Endothelial cell (in vitro differentiated cells): ENCODE data around the gene RNU5B-1. TPM values are rescaled to one million over a fixed set of nuclear protein-coding genes. Genes with fewer than 3 reads are reported as not detected.

Experiments used
- DNase-seq: peaks from one replicate; pipeline ENCODE4 v3.0.0; 2021; ENCODE audit warnings: low spot score
- H3K27ac Mint-ChIP-seq: one replicate; pipeline ENCODE4 v1.8.0; 2021; ENCODE audit warnings: mixed read lengths, inconsistent platforms; ENCODE audit not compliant: unreplicated experiment
- H3K27me3 Mint-ChIP-seq: one replicate; pipeline ENCODE4 v1.8.0; 2021; ENCODE audit warnings: mild to moderate bottlenecking, moderate library complexity, mixed read lengths, inconsistent platforms; ENCODE audit not compliant: unreplicated experiment
- H3K36me3 Mint-ChIP-seq: one replicate; pipeline ENCODE4 v1.8.0; 2021; ENCODE audit warnings: mild to moderate bottlenecking, low read depth, mixed read lengths, inconsistent platforms; ENCODE audit not compliant: unreplicated experiment
- H3K4me1 Mint-ChIP-seq: one replicate; pipeline ENCODE4 v1.8.0; 2021; ENCODE audit warnings: mild to moderate bottlenecking, mixed read lengths, inconsistent platforms; ENCODE audit not compliant: unreplicated experiment
- H3K4me3 Mint-ChIP-seq: one replicate; pipeline ENCODE4 v1.8.0; 2021; ENCODE audit warnings: mild to moderate bottlenecking, mixed read lengths, inconsistent platforms; ENCODE audit not compliant: unreplicated experiment
- H3K9me3 Mint-ChIP-seq: one replicate; pipeline ENCODE4 v1.8.0; 2021; ENCODE audit warnings: mixed read lengths, inconsistent platforms; ENCODE audit not compliant: unreplicated experiment
- CTCF ChIP-seq: fragments of 200-600 bp; sonication (generic); IDR thresholded peaks from one replicate; pipeline ENCODE4 v1.5.0; 2021; ENCODE audit warnings: antibody characterized with exemption; ENCODE audit not compliant: unreplicated experiment
- total RNA-seq: library from RNA; stranded (reverse); fragmentation: NEBNext Ultra II Directional; extraction: Animal tissue kit (Norgen Biotek cat#: 25700); gene quantifications from one replicate; pipeline ENCODE4 v1.2.1, GENCODE V29; 2021; ENCODE audit not compliant: unreplicated experiment

RNU5B-1 gene
- total RNA-seq, 1 donor from 2014 or later, result not detected

GRCh38 chr15:65287520-65287855, 17.0 kb upstream of the RNU5B-1 start:
- Mint-ChIP-seq H3K9me3 (no peaks in the 10 kb centered on the region), H3K27me3 (peaks cover 3% of the 10 kb centered on the region), H3K36me3 (no peaks in the 10 kb centered on the region), H3K4me3 (peak overlapping the region; percentile 83), H3K4me1 (peaks cover 11% of the 10 kb centered on the region), H3K27ac (no peak overlapping the region)
- DNase-seq, result no peak
- no peak for TF ChIP-seq CTCF

- Mint-ChIP-seq H3K27ac (no peak overlapping the region), H3K36me3 (no peaks in the 10 kb centered on the region), H3K27me3 (no peaks in the 10 kb centered on the region), H3K9me3 (no peaks in the 10 kb centered on the region), H3K4me1 (peaks cover 11% of the 10 kb centered on the region), H3K4me3 (no peak overlapping the region)
- DNase-seq, result no peak
- no peak for TF ChIP-seq CTCF
These were observed 15.1 kb upstream of the RNU5B-1 start for GRCh38 chr15:65289261-65289854.

DNA sequence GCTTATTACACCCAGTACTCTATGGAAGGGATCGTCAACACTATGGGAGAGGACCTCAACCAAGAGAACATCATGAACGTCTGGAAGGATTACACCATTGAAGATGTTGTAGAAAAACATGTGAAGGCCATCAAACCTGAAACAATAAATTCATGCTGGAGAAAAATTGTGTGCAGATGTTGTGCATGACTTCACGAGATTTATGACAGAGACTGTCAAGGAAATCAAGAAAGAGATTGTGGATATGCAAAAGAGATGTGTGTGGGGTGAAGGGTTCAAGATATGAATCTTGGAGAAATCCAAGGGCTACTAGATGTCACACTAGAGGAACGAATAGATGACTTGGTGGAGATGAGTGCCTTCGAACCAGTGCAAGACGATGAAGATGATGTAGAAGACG, 14.2 kb upstream of the RNU5B-1 start:
- DNase-seq, result no peak
- Mint-ChIP-seq H3K9me3 (no peaks in the 10 kb centered on the region), H3K27me3 (no peaks in the 10 kb centered on the region), H3K4me3 (no peak overlapping the region), H3K4me1 (peaks cover 11% of the 10 kb centered on the region), H3K27ac (no peak overlapping the region), H3K36me3 (no peaks in the 10 kb centered on the region)
- TF ChIP-seq CTCF, result no peak

DNA sequence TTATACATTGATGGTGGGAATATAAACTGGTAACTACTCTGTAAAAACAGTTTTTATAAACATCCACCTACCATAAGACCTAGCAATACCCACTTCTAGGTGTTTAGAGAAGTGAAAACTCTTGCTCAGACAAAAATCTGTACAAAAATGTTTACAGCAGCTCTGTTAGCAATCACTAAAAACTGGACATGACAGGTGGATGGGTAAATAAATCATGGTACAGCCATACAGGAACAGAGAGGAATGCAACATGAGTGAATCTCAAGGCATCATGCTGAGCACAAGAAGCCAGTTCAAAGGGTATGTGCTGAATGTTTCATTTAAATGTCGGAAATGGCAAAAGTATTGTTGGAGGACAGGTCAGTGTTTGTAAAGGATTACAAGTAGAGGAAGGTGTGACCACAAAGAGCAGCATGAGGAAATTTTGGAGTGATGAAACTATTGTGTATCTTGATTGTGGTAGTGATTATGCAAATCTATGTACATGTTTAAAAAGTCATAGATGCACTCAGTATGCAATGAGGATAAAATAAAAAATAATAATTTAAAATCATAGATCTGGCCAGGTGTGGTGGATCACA, 11.4 kb upstream of the RNU5B-1 start:
- Mint-ChIP-seq H3K4me1 (peaks cover 6% of the 10 kb centered on the region), H3K27me3 (no peaks in the 10 kb centered on the region), H3K27ac (no peak overlapping the region), H3K4me3 (no peak overlapping the region), H3K9me3 (no peaks in the 10 kb centered on the region), H3K36me3 (no peaks in the 10 kb centered on the region)
- no peak for TF ChIP-seq CTCF
- no peak for DNase-seq

DNA sequence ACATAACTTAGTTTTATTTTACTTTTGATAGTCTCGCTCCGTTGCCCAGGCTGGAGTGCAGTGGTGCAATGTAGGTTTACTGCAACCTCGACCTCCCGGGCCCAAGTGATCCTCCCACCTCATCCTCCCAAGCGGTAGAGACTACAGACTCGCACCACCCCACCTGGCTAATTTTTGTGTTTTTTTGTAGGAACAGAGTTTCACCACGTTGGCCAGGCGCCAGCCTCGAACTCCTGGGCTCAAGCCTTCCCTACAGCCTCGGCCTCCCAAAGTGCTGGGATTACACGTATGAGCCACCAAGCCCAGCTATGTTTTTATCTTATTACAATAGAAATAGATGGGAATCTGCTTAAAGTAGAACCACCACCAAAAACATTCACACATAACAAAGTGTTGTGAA, 5.7 kb upstream of the RNU5B-1 start:
- DNase-seq, result no peak
- H3K36me3 Mint-ChIP-seq, result no peaks in the 10 kb centered on the region
- H3K4me1 Mint-ChIP-seq, result peaks cover 6% of the 10 kb centered on the region
- H3K27me3 Mint-ChIP-seq, result peaks cover 2% of the 10 kb centered on the region
- TF ChIP-seq CTCF, result no peak
- H3K9me3 Mint-ChIP-seq, result no peaks in the 10 kb centered on the region
- no peak overlapping the region for H3K27ac Mint-ChIP-seq
- no peak overlapping the region for H3K4me3 Mint-ChIP-seq
